ENCODE measurements around the gene MORN3.

Gene MORN3

GRCh38 chr12:121657305-121658008, 12.0 kb downstream of the MORN3 start:
- no peak for TF ChIP-seq CTCF (conservative IDR thresholded peaks at IDR 0.05; ENCODE audit: low read length)
- H3K4me3 ChIP-seq (ENCODE audit: low read length): no peak overlapping the region
- DNase-seq (ENCODE audit: low read depth): no peak

GRCh38 chr12:121656122-121656521, 13.3 kb downstream of the MORN3 start:
- no peak overlapping the region for H3K4me3 ChIP-seq (ENCODE audit: low read length)
- TF ChIP-seq CTCF (conservative IDR thresholded peaks at IDR 0.05; ENCODE audit: low read length): no peak
- DNase-seq (ENCODE audit: low read depth): no peak

- DNase-seq (ENCODE audit: low read depth): no peak
- TF ChIP-seq CTCF (conservative IDR thresholded peaks at IDR 0.05; ENCODE audit: low read length): no peak
- H3K4me3 ChIP-seq (ENCODE audit: low read length): no peak overlapping the region
Observed at GRCh38 chr12:121653999-121654398, 15.5 kb downstream of the MORN3 start.

- no peak for DNase-seq (ENCODE audit: low read depth)
- TF ChIP-seq CTCF (conservative IDR thresholded peaks at IDR 0.05; ENCODE audit: low read length): no peak
- H3K4me3 ChIP-seq (ENCODE audit: low read length): no peak overlapping the region
Observed at GRCh38 chr12:121652767-121653497, 16.5 kb downstream of the MORN3 start.

- no peak for DNase-seq (ENCODE audit: low read depth)
- TF ChIP-seq CTCF (conservative IDR thresholded peaks at IDR 0.05; ENCODE audit: low read length): no peak
- H3K4me3 ChIP-seq (ENCODE audit: low read length): no peak overlapping the region
Observed at GRCh38 chr12:121651320-121651719, 18.1 kb downstream of the MORN3 start.

GRCh38 chr12:121649819-121650353, 19.6 kb downstream of the MORN3 start:
- no peak for DNase-seq (ENCODE audit: low read depth)
- no peak for TF ChIP-seq CTCF (conservative IDR thresholded peaks at IDR 0.05; ENCODE audit: low read length)

GRCh38 chr12:121649322-121649721, 20.1 kb downstream of the MORN3 start:
- no peak for DNase-seq (ENCODE audit: low read depth)
- TF ChIP-seq CTCF (conservative IDR thresholded peaks at IDR 0.05; ENCODE audit: low read length): no peak
- H3K4me3 ChIP-seq (ENCODE audit: low read length): no peak overlapping the region

More at GRCh38 chr12:121649819-121650353, 19.6 kb downstream of the MORN3 start:
- no peak overlapping the region for H3K4me3 ChIP-seq (ENCODE audit: low read length)
